ENCODE data around the gene BLOC1S4. TPM values are rescaled to one million over a fixed set of nuclear protein-coding genes. Genes with fewer than 3 reads are reported as not detected.
"Not testable (repeated sequence)": the region's sequence is repeated elsewhere in the genome, so short reads cannot be mapped to it uniquely, and the experiment has no call there.

Gene BLOC1S4
- total and polyA plus RNA-seq, 7 experiments from 2014 or later = 18.7 to 80.3 (median 44.5) TPM

- H3K4me1 Mint-ChIP-seq = peaks cover 0 to 12% (median 9%) of the 10 kb centered on the region in 7 donors
- H3K27me3 Mint-ChIP-seq = no peaks in the 10 kb centered on the region
- H3K36me3 Mint-ChIP-seq = no peaks in the 10 kb centered on the region
- no peak for DNase-seq
- ChIA-PET CTCF (no interaction called here), POLR2A (no interaction called here)
- Histone ChIP-seq H3K27me3 (ENCODE audit: control insufficient read depth in 2 of 2, insufficient read depth in 2 of 2, low read length in 2 of 2) (no peaks in the 10 kb centered on the region), H3K4me3 (ENCODE audit: low read length) (no peak overlapping the region), H3K4me1 (ENCODE audit: control insufficient read depth in 2 of 2, insufficient read depth in 2 of 2, low read length in 2 of 2) (peaks cover 0 to 3% of the 10 kb centered on the region in 2 donors), H3K36me3 (ENCODE audit: control insufficient read depth in 2 of 3, insufficient read depth in 3 of 3, low read length in 3 of 3) (no peaks in the 10 kb centered on the region), H3K9me3 (ENCODE audit: control insufficient read depth in 2 of 3, low read length in 3 of 3) (no peaks in the 10 kb centered on the region), H3K27ac (ENCODE audit: low read depth, low read length) (no peak overlapping the region)
- ATAC-seq = no peak
- no peaks in the 10 kb centered on the region for H3K9me3 Mint-ChIP-seq
- no peak overlapping the region for H3K27ac Mint-ChIP-seq
- intact Hi-C loops (cut with micrococcal nuclease) = no loop called here
- H3K4me3 Mint-ChIP-seq = peak overlapping the region in 1 of 10 donors; percentile 80
Measured at GRCh38 chr4:6752486-6752829, 36.5 kb downstream of the BLOC1S4 start.

DNA sequence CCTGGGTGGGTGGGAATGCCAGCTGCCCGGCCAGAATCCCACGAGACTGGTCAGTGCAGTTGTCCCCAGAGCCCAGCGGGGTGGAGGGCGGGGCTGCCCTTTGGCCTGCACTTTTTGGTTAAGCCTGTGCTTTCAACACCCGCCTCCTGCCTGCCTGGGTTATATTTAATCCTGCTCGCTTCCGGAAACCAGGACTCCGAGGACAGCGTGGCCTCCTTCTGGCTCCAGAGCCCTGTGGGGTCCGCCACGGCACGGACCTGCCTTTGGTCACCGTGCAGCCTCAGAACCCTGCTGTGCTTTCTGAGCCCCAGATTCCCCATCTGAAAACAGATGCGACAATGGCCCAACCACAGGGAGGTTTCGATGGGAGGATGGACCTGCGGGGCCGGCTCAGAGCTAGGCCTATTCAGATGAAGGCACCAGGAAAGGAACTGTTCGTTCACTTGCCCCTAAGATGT lies 37.2 kb downstream of the BLOC1S4 start:
- ChIA-PET CTCF (no interaction called here), POLR2A (no interaction called here)
- Histone ChIP-seq H3K9me3 (ENCODE audit: control insufficient read depth in 2 of 3, low read length in 3 of 3) (no peaks in the 10 kb centered on the region), H3K27me3 (ENCODE audit: control insufficient read depth in 2 of 2, insufficient read depth in 2 of 2, low read length in 2 of 2) (no peaks in the 10 kb centered on the region), H3K4me3 (ENCODE audit: low read length) (no peak overlapping the region), H3K4me1 (ENCODE audit: control insufficient read depth in 2 of 2, insufficient read depth in 2 of 2, low read length in 2 of 2) (peaks cover 0 to 3% of the 10 kb centered on the region in 2 donors), H3K36me3 (ENCODE audit: control insufficient read depth in 2 of 3, insufficient read depth in 3 of 3, low read length in 3 of 3) (no peaks in the 10 kb centered on the region), H3K27ac (ENCODE audit: low read depth, low read length) (no peak overlapping the region)
- Mint-ChIP-seq H3K27ac (no peak overlapping the region), H3K36me3 (no peaks in the 10 kb centered on the region), H3K4me1 (peaks cover 0 to 12% (median 9%) of the 10 kb centered on the region in 7 donors), H3K27me3 (peaks cover 0 to 2% (median 0%) of the 10 kb centered on the region in 5 donors), H3K9me3 (no peaks in the 10 kb centered on the region), H3K4me3 (no peak overlapping the region)
- ATAC-seq (no peak), DNase-seq (no peak)
- intact Hi-C loops (cut with micrococcal nuclease) = no loop called here

GRCh38 chr4:6753891-6754290 lies 37.9 kb downstream of the BLOC1S4 start:
- Mint-ChIP-seq H3K9me3 (no peaks in the 10 kb centered on the region), H3K36me3 (no peaks in the 10 kb centered on the region), H3K4me1 (peaks cover 0 to 12% (median 9%) of the 10 kb centered on the region in 7 donors), H3K27me3 (peaks cover 0 to 9% (median 0%) of the 10 kb centered on the region in 5 donors), H3K4me3 (no peak overlapping the region), H3K27ac (no peak overlapping the region)
- no peak for DNase-seq
- POLR2A ChIA-PET = no interaction called here
- no peak overlapping the region for H3K4me3 ChIP-seq (ENCODE audit: low read length)
- CTCF ChIA-PET = no interaction called here
- no peaks in the 10 kb centered on the region for H3K36me3 ChIP-seq (ENCODE audit: control insufficient read depth in 2 of 3, insufficient read depth in 3 of 3, low read length in 3 of 3)
- ATAC-seq = no peak
- no peaks in the 10 kb centered on the region for H3K27me3 ChIP-seq (ENCODE audit: control insufficient read depth in 2 of 2, insufficient read depth in 2 of 2, low read length in 2 of 2)
- H3K4me1 ChIP-seq (ENCODE audit: control insufficient read depth in 2 of 2, insufficient read depth in 2 of 2, low read length in 2 of 2) = peaks cover 0 to 3% of the 10 kb centered on the region in 2 donors
- no peaks in the 10 kb centered on the region for H3K9me3 ChIP-seq (ENCODE audit: control insufficient read depth in 2 of 3, low read length in 3 of 3)
- intact Hi-C loops (cut with micrococcal nuclease) = no loop called here
- H3K27ac ChIP-seq (ENCODE audit: low read depth, low read length) = no peak overlapping the region

DNA sequence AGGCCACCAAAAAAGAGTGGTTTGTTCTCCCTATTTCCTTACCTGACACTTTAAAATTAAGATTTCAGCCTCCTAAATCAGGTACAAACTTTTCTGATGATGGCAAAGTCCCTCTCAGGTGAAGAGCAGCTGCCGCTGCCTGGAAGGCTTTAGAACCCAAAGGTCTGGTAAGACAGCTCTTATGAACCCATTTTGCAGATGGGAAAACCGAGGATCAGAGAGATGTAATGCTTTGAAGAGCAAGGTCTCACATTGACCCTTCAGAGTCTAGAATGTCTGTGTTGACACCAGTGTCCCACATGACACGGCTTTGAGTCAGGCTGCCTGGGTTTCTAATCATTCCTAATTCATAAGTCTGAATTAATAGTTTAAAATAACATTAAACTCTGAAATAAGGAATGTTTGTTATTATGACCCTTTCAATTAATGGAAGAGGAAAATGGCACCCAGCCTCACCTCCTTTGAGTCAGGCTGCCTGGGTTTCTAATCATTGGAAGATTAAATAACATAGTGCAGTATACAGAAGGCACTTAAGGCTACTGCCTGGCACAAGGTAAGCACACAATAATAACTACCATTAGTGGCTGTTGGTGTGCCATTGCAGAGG lies 38.6 kb downstream of the BLOC1S4 start:
- H3K27ac Mint-ChIP-seq = no peak overlapping the region
- Histone ChIP-seq H3K27me3 (ENCODE audit: control insufficient read depth in 2 of 2, insufficient read depth in 2 of 2, low read length in 2 of 2) (no peaks in the 10 kb centered on the region), H3K4me3 (ENCODE audit: low read length) (no peak overlapping the region), H3K4me1 (ENCODE audit: control insufficient read depth in 2 of 2, insufficient read depth in 2 of 2, low read length in 2 of 2) (peaks cover 0 to 3% of the 10 kb centered on the region in 2 donors), H3K27ac (ENCODE audit: low read depth, low read length) (no peak overlapping the region), H3K36me3 (ENCODE audit: control insufficient read depth in 2 of 3, insufficient read depth in 3 of 3, low read length in 3 of 3) (no peaks in the 10 kb centered on the region), H3K9me3 (ENCODE audit: control insufficient read depth in 2 of 3, low read length in 3 of 3) (no peaks in the 10 kb centered on the region)
- DNase-seq (no peak), ATAC-seq (no peak)
- intact Hi-C loops (cut with micrococcal nuclease) = no loop called here
- peaks cover 0 to 9% (median 0%) of the 10 kb centered on the region in 5 donors for H3K27me3 Mint-ChIP-seq
- H3K4me3 Mint-ChIP-seq = no peak overlapping the region
- CTCF ChIA-PET = no interaction called here
- H3K9me3 Mint-ChIP-seq = no peaks in the 10 kb centered on the region
- POLR2A ChIA-PET = no interaction called here
- H3K36me3 Mint-ChIP-seq = no peaks in the 10 kb centered on the region
- peaks cover 0 to 12% (median 9%) of the 10 kb centered on the region in 7 donors for H3K4me1 Mint-ChIP-seq

GRCh38 chr4:6755088-6755753 lies 39.2 kb downstream of the BLOC1S4 start:
- H3K4me3 ChIP-seq (ENCODE audit: low read length) = no peak overlapping the region
- Mint-ChIP-seq H3K4me1 (peaks cover 0 to 12% (median 9%) of the 10 kb centered on the region in 7 donors), H3K9me3 (no peaks in the 10 kb centered on the region), H3K4me3 (no peak overlapping the region), H3K36me3 (no peaks in the 10 kb centered on the region), H3K27ac (no peak overlapping the region), H3K27me3 (peaks cover 0 to 9% (median 0%) of the 10 kb centered on the region in 5 donors)
- no peak for ATAC-seq
- no peaks in the 10 kb centered on the region for H3K27me3 ChIP-seq (ENCODE audit: control insufficient read depth in 2 of 2, insufficient read depth in 2 of 2, low read length in 2 of 2)
- H3K4me1 ChIP-seq (ENCODE audit: control insufficient read depth in 2 of 2, insufficient read depth in 2 of 2, low read length in 2 of 2) = peaks cover 0 to 3% of the 10 kb centered on the region in 2 donors
- DNase-seq = no peak
- ChIA-PET POLR2A (no interaction called here), CTCF (no interaction called here)
- no peaks in the 10 kb centered on the region for H3K9me3 ChIP-seq (ENCODE audit: control insufficient read depth in 2 of 3, low read length in 3 of 3)
- H3K27ac ChIP-seq (ENCODE audit: low read depth, low read length) = no peak overlapping the region
- intact Hi-C loops (cut with micrococcal nuclease) = no loop called here
- H3K36me3 ChIP-seq (ENCODE audit: control insufficient read depth in 2 of 3, insufficient read depth in 3 of 3, low read length in 3 of 3) = no peaks in the 10 kb centered on the region

GRCh38 chr4:6756345-6756744 lies 40.4 kb downstream of the BLOC1S4 start:
- POLR2A ChIA-PET = not testable (repeated sequence)

GRCh38 chr4:6758728-6759127 lies 42.8 kb downstream of the BLOC1S4 start:
- CTCF ChIA-PET = no interaction called here
- no peak for ATAC-seq
- H3K4me1 Mint-ChIP-seq = peaks cover 0 to 10% (median 0%) of the 10 kb centered on the region in 7 donors

More at GRCh38 chr4:6756345-6756744, 40.4 kb downstream of the BLOC1S4 start:
- DNase-seq; ATAC-seq; H3K27ac ChIP-seq (ENCODE audit: low read depth, low read length); H3K27me3 ChIP-seq (ENCODE audit: control insufficient read depth in 2 of 2, insufficient read depth in 2 of 2, low read length in 2 of 2); H3K4me1 ChIP-seq (ENCODE audit: control insufficient read depth in 2 of 2, insufficient read depth in 2 of 2, low read length in 2 of 2); H3K9me3 ChIP-seq (ENCODE audit: control insufficient read depth in 2 of 3, low read length in 3 of 3); H3K36me3 Mint-ChIP-seq; H3K27ac Mint-ChIP-seq; H3K4me3 Mint-ChIP-seq; CTCF ChIA-PET; H3K27me3 Mint-ChIP-seq; H3K4me3 ChIP-seq (ENCODE audit: low read length); intact Hi-C loops (cut with micrococcal nuclease); H3K9me3 Mint-ChIP-seq; H3K36me3 ChIP-seq (ENCODE audit: control insufficient read depth in 2 of 3, insufficient read depth in 3 of 3, low read length in 3 of 3): not testable (repeated sequence)
- peaks cover 0 to 13% (median 7%) of the 10 kb centered on the region in 7 donors for H3K4me1 Mint-ChIP-seq

More at GRCh38 chr4:6758728-6759127, 42.8 kb downstream of the BLOC1S4 start:
- Histone ChIP-seq H3K4me3 (ENCODE audit: low read length) (no peak overlapping the region), H3K9me3 (ENCODE audit: control insufficient read depth in 2 of 3, low read length in 3 of 3) (no peaks in the 10 kb centered on the region), H3K27me3 (ENCODE audit: control insufficient read depth in 2 of 2, insufficient read depth in 2 of 2, low read length in 2 of 2) (no peaks in the 10 kb centered on the region), H3K27ac (ENCODE audit: low read depth, low read length) (no peak overlapping the region), H3K36me3 (ENCODE audit: control insufficient read depth in 2 of 3, insufficient read depth in 3 of 3, low read length in 3 of 3) (no peaks in the 10 kb centered on the region), H3K4me1 (ENCODE audit: control insufficient read depth in 2 of 2, insufficient read depth in 2 of 2, low read length in 2 of 2) (no peaks in the 10 kb centered on the region)
- intact Hi-C loops (cut with micrococcal nuclease) = no loop called here
- POLR2A ChIA-PET = interaction anchor here (0.9 kb wide), 1 partner anchor 9 kb away, joined by 3 read pairs; no protein-coding TSS in a partner anchor
- no peak overlapping the region for H3K4me3 Mint-ChIP-seq
- H3K36me3 Mint-ChIP-seq = no peaks in the 10 kb centered on the region
- H3K27me3 Mint-ChIP-seq = peaks cover 0 to 15% (median 0%) of the 10 kb centered on the region in 5 donors
- no peak for DNase-seq
- no peaks in the 10 kb centered on the region for H3K9me3 Mint-ChIP-seq
- no peak overlapping the region for H3K27ac Mint-ChIP-seq

Measured in naive thymus-derived CD4-positive, alpha-beta T cell (primary cell).